SH-SY5Y (cell line): ENCODE results near the gene HOXA3.

Experiments
- GATA2 ChIP-seq: IDR thresholded peaks from 2 replicates; pipeline ENCODE4 v1.6.1; 2011; ENCODE audit warnings: mild to moderate bottlenecking, low read depth, low read length
- GATA3 ChIP-seq: IDR thresholded peaks from 2 replicates; pipeline ENCODE4 v1.6.1; 2011; ENCODE audit warnings: low read depth, mild to moderate bottlenecking, low read length, moderate library complexity

DNA sequence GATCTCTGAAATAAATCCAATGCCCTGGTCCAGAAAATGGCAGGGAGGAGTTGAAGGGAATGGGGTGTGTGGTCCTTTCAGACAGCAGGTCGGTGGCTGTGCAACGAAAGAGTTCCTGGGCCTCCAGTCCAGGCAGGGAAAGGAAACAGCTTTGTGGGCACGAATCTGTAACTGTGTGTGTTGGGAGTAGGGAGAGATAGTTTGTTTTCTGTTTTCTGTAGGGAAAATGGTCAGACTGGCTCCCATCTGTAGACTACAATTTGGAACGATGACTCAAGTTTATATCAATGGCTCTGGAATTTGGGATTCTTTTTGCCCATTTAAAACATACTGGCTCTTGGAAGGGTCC, 15.5 kb upstream of the HOXA3 start:
- TF ChIP-seq GATA2 (no peak), GATA3 (no peak)
